GM04503 (cell line): ENCODE data around the gene XPNPEP3.
"Not testable (repeated sequence)": the region's sequence is repeated elsewhere in the genome, so short reads cannot be mapped to it uniquely, and the experiment has no call there.

Experiments
- DNase-seq: peaks from one replicate; pipeline ENCODE4 v3.0.0-alpha.2; 2012; ENCODE audit warnings: low read depth

The XPNPEP3 gene

GRCh38 chr22:40857309-40857855 is 434 bp downstream of the XPNPEP3 start:
- no peak for DNase-seq

GRCh38 chr22:40862013-40862412 is 5.1 kb downstream of the XPNPEP3 start, which contains the start of gene DNAJB7:
DNAJB7 (minus strand) TSS chr22:40862113; CDS start chr22:40861994, 119 bp downstream.
- no peak for DNase-seq

GRCh38 chr22:40862537-40862936 is 5.6 kb downstream of the XPNPEP3 start:
- DNase-seq, result no peak

- DNase-seq, result no peak
Observed at GRCh38 chr22:40867109-40867508, 10.2 kb downstream of the XPNPEP3 start.

- not testable (repeated sequence) for DNase-seq
Observed at GRCh38 chr22:40868379-40868778, 11.4 kb downstream of the XPNPEP3 start.

GRCh38 chr22:40874016-40874415 is 17.1 kb downstream of the XPNPEP3 start:
- no peak for DNase-seq

GRCh38 chr22:40875111-40875510 is 18.2 kb downstream of the XPNPEP3 start:
- no peak for DNase-seq

GRCh38 chr22:40876907-40877306 is 20.0 kb downstream of the XPNPEP3 start:
- DNase-seq, result no peak

- no peak for DNase-seq
Observed at GRCh38 chr22:40877488-40877887, 20.5 kb downstream of the XPNPEP3 start.

GRCh38 chr22:40878922-40879321 is 22.0 kb downstream of the XPNPEP3 start:
- DNase-seq, result no peak

GRCh38 chr22:40889116-40889515 is 32.2 kb downstream of the XPNPEP3 start:
- no peak for DNase-seq

GRCh38 chr22:40890881-40891280 is 33.9 kb downstream of the XPNPEP3 start:
- peak; percentile 8 for DNase-seq

- no peak for DNase-seq
Observed at GRCh38 chr22:40894417-40894816, 37.5 kb downstream of the XPNPEP3 start.

GRCh38 chr22:40898850-40899357 is 42.0 kb downstream of the XPNPEP3 start:
- DNase-seq, result peak; percentile 16

- DNase-seq, result no peak
Observed at GRCh38 chr22:40904101-40904500, 47.2 kb downstream of the XPNPEP3 start.

- no peak for DNase-seq
Observed at GRCh38 chr22:40908895-40909294, 51.9 kb downstream of the XPNPEP3 start.

- DNase-seq, result no peak
Observed at GRCh38 chr22:40911772-40912171, 54.8 kb downstream of the XPNPEP3 start.

- DNase-seq, result not testable (repeated sequence)
Observed at GRCh38 chr22:40912987-40913386, 56.0 kb downstream of the XPNPEP3 start.

- peak; percentile 37 for DNase-seq
Observed at GRCh38 chr22:40919446-40919845, 62.5 kb downstream of the XPNPEP3 start.

- no peak for DNase-seq
Observed at GRCh38 chr22:40920526-40920925, 63.6 kb downstream of the XPNPEP3 start.

GRCh38 chr22:40922484-40923303 is 65.7 kb downstream of the XPNPEP3 start:
- peak; percentile 15 for DNase-seq

- no peak for DNase-seq
Observed at GRCh38 chr22:40928657-40929056, 71.7 kb downstream of the XPNPEP3 start.

GRCh38 chr22:40932396-40932795 is 75.4 kb downstream of the XPNPEP3 start:
- no peak for DNase-seq
